ENCODE measurements around the gene NR0B1. TPM values are rescaled to one million over a fixed set of nuclear protein-coding genes. Genes with fewer than 3 reads are reported as not detected.

The NR0B1 gene
- not detected for total RNA-seq

GRCh38 chrX:30309139-30309571 lies at the start of gene NR0B1:
TSS of gene NR0B1 (minus strand) at chrX:30309390. CDS start at chrX:30309363, 27 bp downstream.
- TF ChIP-seq POLR2AphosphoS5 (IDR thresholded peaks at IDR 0.05) (no peak), POLR2A (IDR thresholded peaks at IDR 0.05) (no peak), EP300 (IDR thresholded peaks at IDR 0.05) (no peak)
- TF ChIP-seq, protein P1, sequence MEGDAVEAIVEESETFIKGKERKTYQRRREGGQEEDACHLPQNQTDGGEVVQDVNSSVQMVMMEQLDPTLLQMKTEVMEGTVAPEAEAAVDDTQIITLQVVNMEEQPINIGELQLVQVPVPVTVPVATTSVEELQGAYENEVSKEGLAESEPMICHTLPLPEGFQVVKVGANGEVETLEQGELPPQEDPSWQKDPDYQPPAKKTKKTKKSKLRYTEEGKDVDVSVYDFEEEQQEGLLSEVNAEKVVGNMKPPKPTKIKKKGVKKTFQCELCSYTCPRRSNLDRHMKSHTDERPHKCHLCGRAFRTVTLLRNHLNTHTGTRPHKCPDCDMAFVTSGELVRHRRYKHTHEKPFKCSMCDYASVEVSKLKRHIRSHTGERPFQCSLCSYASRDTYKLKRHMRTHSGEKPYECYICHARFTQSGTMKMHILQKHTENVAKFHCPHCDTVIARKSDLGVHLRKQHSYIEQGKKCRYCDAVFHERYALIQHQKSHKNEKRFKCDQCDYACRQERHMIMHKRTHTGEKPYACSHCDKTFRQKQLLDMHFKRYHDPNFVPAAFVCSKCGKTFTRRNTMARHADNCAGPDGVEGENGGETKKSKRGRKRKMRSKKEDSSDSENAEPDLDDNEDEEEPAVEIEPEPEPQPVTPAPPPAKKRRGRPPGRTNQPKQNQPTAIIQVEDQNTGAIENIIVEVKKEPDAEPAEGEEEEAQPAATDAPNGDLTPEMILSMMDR (IDR thresholded peaks at IDR 0.05), result no peak
- Histone ChIP-seq H3K27ac (no peak within 1 kb of the TSS), H3K36me3 (no peaks in the 10 kb centered on the region), H3K9me3 (peaks cover 0 to 5% (median 0%) of the 10 kb centered on the region in 4 donors), H3K4me1 (peaks cover 0 to 6% (median 0%) of the 10 kb centered on the region in 4 donors), H3K4me3 (no peak within 1 kb of the TSS), H3K27me3 (peaks cover 0 to 11% (median 0%) of the 10 kb centered on the region in 4 donors)
- DNase-seq (peak in 1 of 2 donors; percentile 57), ATAC-seq (ENCODE audit: low FRiP score in 2 of 2) (peak in 1 of 2 donors; percentile 20)
- 43% methylated on average over 46 of the region's 46 CpGs; no CpG with 5 or more reads in 1 of the 2 donors for WGBS, 2 donors

GRCh38 chrX:30349946-30350345 lies 40.8 kb upstream of the NR0B1 start:
- DNase-seq, result no peak
- H3K36me3 ChIP-seq, result no peaks in the 10 kb centered on the region
- ATAC-seq (ENCODE audit: low FRiP score in 2 of 2), result no peak
- peaks cover 0 to 16% (median 0%) of the 10 kb centered on the region in 4 donors for H3K9me3 ChIP-seq
- H3K4me3 ChIP-seq, result no peak overlapping the region
- no peaks in the 10 kb centered on the region for H3K27me3 ChIP-seq
- no peak overlapping the region for H3K27ac ChIP-seq
- H3K4me1 ChIP-seq, result no peaks in the 10 kb centered on the region
- TF ChIP-seq EP300 (IDR thresholded peaks at IDR 0.05), result no peak
- TF ChIP-seq POLR2AphosphoS5 (IDR thresholded peaks at IDR 0.05), result no peak
- TF ChIP-seq, protein P1 (IDR thresholded peaks at IDR 0.05), result no peak
- no peak for TF ChIP-seq POLR2A (IDR thresholded peaks at IDR 0.05)

DNA sequence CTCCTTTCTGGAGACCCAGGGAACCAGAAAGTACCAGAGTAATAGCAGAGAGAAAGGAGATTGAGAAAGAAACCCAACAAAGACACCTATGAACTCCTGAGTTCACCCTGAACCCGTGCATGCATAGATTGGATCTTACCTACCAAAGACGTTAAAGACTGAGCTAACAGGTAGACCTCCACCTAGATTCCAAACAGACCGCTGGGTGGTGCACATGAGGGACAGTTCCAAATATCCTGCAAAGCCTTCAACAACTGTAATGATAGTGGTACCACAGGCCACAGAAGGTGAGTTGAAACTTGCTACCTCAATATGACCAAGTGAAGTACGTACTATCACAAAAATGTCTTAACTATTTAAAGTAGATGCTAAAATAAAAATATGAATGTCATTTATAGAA lies 34.0 kb upstream of the NR0B1 start:
- Histone ChIP-seq H3K36me3 (no peaks in the 10 kb centered on the region), H3K9me3 (no peaks in the 10 kb centered on the region), H3K4me1 (no peaks in the 10 kb centered on the region), H3K27ac (no peak overlapping the region), H3K27me3 (no peaks in the 10 kb centered on the region), H3K4me3 (no peak overlapping the region)
- TF ChIP-seq POLR2AphosphoS5 (IDR thresholded peaks at IDR 0.05), result no peak
- ATAC-seq (ENCODE audit: low FRiP score in 2 of 2) (no peak), DNase-seq (no peak)
- WGBS, 2 donors, result 56 to 88% methylated on average over 1 to 4 of the region's 4 CpGs

DNA sequence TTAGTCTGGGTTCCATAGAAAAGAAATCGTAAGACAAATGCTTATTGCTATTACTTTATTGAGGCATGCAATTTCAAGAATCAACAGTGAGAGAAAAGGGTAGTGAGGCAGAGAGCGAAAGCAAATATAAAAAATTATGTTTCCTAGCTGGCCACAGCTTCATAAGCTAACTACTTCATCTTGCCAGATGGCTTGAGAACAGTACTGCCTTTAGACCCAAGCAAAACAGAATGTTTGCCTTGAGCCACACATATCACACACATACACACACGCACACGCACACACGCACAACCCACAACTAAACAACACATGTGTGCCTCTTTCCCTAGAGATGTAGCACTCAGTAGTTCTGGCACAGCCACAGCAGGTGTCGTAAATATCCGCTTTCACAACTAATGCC lies 31.6 kb upstream of the NR0B1 start:
- H3K36me3 ChIP-seq, result no peaks in the 10 kb centered on the region
- ATAC-seq (ENCODE audit: low FRiP score in 2 of 2), result no peak
- no peak overlapping the region for H3K4me3 ChIP-seq
- TF ChIP-seq EP300 (IDR thresholded peaks at IDR 0.05) (no peak), POLR2A (IDR thresholded peaks at IDR 0.05) (no peak), POLR2AphosphoS5 (IDR thresholded peaks at IDR 0.05) (no peak)
- TF ChIP-seq, protein P1 (IDR thresholded peaks at IDR 0.05), result no peak
- no peaks in the 10 kb centered on the region for H3K9me3 ChIP-seq
- H3K27me3 ChIP-seq, result no peaks in the 10 kb centered on the region
- H3K4me1 ChIP-seq, result no peaks in the 10 kb centered on the region
- 87 to 96% methylated on average over 7 of the region's 7 CpGs for WGBS, 2 donors
- H3K27ac ChIP-seq, result no peak overlapping the region
- no peak for DNase-seq

- H3K36me3 ChIP-seq, result no peaks in the 10 kb centered on the region
- H3K27me3 ChIP-seq, result no peaks in the 10 kb centered on the region
- ATAC-seq (ENCODE audit: low FRiP score in 2 of 2) (no peak), DNase-seq (no peak)
- H3K4me3 ChIP-seq, result no peak overlapping the region
- no peaks in the 10 kb centered on the region for H3K9me3 ChIP-seq
- TF ChIP-seq EP300 (IDR thresholded peaks at IDR 0.05) (no peak), POLR2AphosphoS5 (IDR thresholded peaks at IDR 0.05) (no peak), POLR2A (IDR thresholded peaks at IDR 0.05) (no peak)
- TF ChIP-seq, protein P1 (IDR thresholded peaks at IDR 0.05), result no peak
- 74 to 87% methylated on average over 4 of the region's 4 CpGs for WGBS, 2 donors
- no peak overlapping the region for H3K27ac ChIP-seq
- no peaks in the 10 kb centered on the region for H3K4me1 ChIP-seq
These were observed 18.6 kb upstream of the NR0B1 start for GRCh38 chrX:30327762-30328161.
